ENCODE results near the gene ICE2. TPM values are rescaled to one million over a fixed set of nuclear protein-coding genes. Genes with fewer than 3 reads are reported as not detected.
A peak's percentile ranks its signal among the peaks of the same experiment; 100 is the strongest.

ICE2 gene
- total RNA-seq, 4 donors from 2014 or later: 14.4 to 21.2 (median 17.5) TPM

GRCh38 chr15:60479361-60480110 lies 594 bp upstream of the ICE2 start:
- peak overlapping the region; percentile 70 for H3K4me3 ChIP-seq (ENCODE audit: low read depth, poor library complexity, severe bottlenecking)
- intact Hi-C loops (cut with DNase I; ENCODE audit: low total_unique reads): no loop called here
- DNase-seq (ENCODE audit: low spot score in 2 of 2): no peak
- no peak for TF ChIP-seq POLR2A (IDR thresholded peaks at IDR 0.05)
- TF ChIP-seq, protein P1, sequence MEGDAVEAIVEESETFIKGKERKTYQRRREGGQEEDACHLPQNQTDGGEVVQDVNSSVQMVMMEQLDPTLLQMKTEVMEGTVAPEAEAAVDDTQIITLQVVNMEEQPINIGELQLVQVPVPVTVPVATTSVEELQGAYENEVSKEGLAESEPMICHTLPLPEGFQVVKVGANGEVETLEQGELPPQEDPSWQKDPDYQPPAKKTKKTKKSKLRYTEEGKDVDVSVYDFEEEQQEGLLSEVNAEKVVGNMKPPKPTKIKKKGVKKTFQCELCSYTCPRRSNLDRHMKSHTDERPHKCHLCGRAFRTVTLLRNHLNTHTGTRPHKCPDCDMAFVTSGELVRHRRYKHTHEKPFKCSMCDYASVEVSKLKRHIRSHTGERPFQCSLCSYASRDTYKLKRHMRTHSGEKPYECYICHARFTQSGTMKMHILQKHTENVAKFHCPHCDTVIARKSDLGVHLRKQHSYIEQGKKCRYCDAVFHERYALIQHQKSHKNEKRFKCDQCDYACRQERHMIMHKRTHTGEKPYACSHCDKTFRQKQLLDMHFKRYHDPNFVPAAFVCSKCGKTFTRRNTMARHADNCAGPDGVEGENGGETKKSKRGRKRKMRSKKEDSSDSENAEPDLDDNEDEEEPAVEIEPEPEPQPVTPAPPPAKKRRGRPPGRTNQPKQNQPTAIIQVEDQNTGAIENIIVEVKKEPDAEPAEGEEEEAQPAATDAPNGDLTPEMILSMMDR (IDR thresholded peaks at IDR 0.05): no peak
- WGBS, 2 donors: 32 to 34% methylated on average over 10 of the region's 10 CpGs

DNA sequence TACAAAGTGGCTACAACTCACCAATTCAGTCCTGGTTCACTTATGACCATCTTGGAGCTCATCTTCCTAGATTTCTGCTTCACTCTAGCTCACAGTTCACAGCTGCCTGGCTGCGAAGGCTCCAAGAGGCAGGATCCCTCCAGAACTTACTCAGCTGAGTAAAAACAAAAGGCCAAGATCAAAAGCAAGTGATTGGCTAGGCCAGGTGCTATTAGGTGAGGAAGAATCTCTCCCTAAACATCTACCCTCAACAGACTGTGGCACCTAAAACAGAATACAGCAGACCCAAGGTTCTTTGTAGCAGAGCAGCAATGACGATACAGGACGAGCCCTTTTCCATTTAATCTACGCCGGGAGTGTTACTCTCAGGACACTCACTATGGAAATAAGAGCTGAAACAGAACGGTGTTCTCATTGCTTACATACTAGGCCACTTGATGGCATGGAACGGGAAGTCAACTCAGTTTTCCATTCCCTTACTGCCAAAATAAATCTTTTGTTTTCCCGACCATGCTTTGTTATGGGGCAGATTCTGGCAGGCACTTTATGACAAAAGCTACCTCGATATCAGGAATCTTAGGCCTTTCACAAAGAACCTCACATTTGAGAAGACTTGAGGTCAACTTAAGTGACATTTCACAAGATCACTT lies 901 bp downstream of the ICE2 start:
- DNase-seq (ENCODE audit: low spot score in 2 of 2): no peak
- intact Hi-C loops (cut with DNase I; ENCODE audit: low total_unique reads): no loop called here
- TF ChIP-seq, protein P1 (IDR thresholded peaks at IDR 0.05): no peak
- TF ChIP-seq POLR2A (IDR thresholded peaks at IDR 0.05): no peak
- 5 to 6% methylated on average over 9 of the region's 9 CpGs for WGBS, 2 donors
- H3K4me3 ChIP-seq (ENCODE audit: low read depth, poor library complexity, severe bottlenecking): peak overlapping the region; percentile 70

GRCh38 chr15:60477164-60477563 lies 1.8 kb downstream of the ICE2 start:
- DNase-seq (ENCODE audit: low spot score in 2 of 2): no peak
- WGBS, 2 donors: 72 to 73% methylated on average over 1 of the region's 1 CpG
- intact Hi-C loops (cut with DNase I; ENCODE audit: low total_unique reads): no loop called here
- H3K4me3 ChIP-seq (ENCODE audit: low read depth, poor library complexity, severe bottlenecking): no peak overlapping the region
- no peak for TF ChIP-seq POLR2A (IDR thresholded peaks at IDR 0.05)
- TF ChIP-seq, protein P1 (IDR thresholded peaks at IDR 0.05): no peak

GRCh38 chr15:60476713-60477112 lies 2.2 kb downstream of the ICE2 start:
- no peak for DNase-seq (ENCODE audit: low spot score in 2 of 2)
- no peak overlapping the region for H3K4me3 ChIP-seq (ENCODE audit: low read depth, poor library complexity, severe bottlenecking)
- intact Hi-C loops (cut with DNase I; ENCODE audit: low total_unique reads): no loop called here
- TF ChIP-seq POLR2A (IDR thresholded peaks at IDR 0.05): no peak
- TF ChIP-seq, protein P1 (IDR thresholded peaks at IDR 0.05): no peak
- WGBS, 2 donors: 56 to 73% methylated on average over 3 of the region's 3 CpGs

DNA sequence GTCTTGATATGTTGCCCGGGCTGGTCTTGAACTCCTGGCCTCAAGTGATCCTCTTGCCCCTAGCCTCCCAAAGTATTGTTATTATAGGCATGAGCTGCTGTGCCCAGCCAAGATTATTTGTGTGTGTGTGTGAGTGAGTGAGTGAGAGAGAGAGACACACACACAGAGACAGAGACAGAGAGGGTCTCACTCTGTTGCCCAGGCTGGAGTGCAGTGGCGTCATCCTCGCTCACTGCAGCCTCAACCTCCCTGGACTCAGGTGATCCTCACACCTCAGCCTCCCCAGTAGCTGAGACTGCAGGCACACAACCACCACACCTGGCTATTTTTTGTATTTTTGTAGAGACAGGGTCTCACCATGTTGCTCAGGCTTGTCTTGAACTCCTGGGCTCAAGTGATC lies 5.8 kb downstream of the ICE2 start:
- no peak overlapping the region for H3K4me3 ChIP-seq (ENCODE audit: low read depth, poor library complexity, severe bottlenecking)
- intact Hi-C loops (cut with DNase I; ENCODE audit: low total_unique reads): no loop called here
- TF ChIP-seq, protein P1 (IDR thresholded peaks at IDR 0.05): no peak
- TF ChIP-seq POLR2A (IDR thresholded peaks at IDR 0.05): no peak
- WGBS, 2 donors: 91 to 95% methylated on average over 3 of the region's 3 CpGs
- no peak for DNase-seq (ENCODE audit: low spot score in 2 of 2)

All from lower leg skin (tissue), 4 donors.